Fibroblast of the aortic adventitia (primary cell): ENCODE results near the gene NINJ2. TPM values are rescaled to one million over a fixed set of nuclear protein-coding genes. Genes with fewer than 3 reads are reported as not detected.

ENCODE experiments used
- DNase-seq: peaks from one replicate; pipeline ENCODE4 v3.0.0-alpha.2; 2010; ENCODE audit warnings: low read depth
- H3K4me3 ChIP-seq: 2 replicates; pipeline ENCODE4 v1.5.1; 2011; ENCODE audit warnings: low read depth, mild to moderate bottlenecking, control low read depth, low read length, moderate library complexity
- CTCF ChIP-seq: IDR thresholded peaks from 2 replicates; pipeline ENCODE4 v1.5.1; 2011; ENCODE audit warnings: mild to moderate bottlenecking, low read length, control low read depth, inconsistent platforms; ENCODE audit not compliant: insufficient read depth
- total RNA-seq: library from RNA; depleted of rRNA; stranded (reverse); fragments of >200 nt; gene quantifications from 2 replicates; pipeline ENCODE4 v1.2.3, GENCODE V29; 2012; ENCODE audit warnings: low replicate concordance

NINJ2 gene
- total RNA-seq, 1 donor: 0.45 TPM

DNA sequence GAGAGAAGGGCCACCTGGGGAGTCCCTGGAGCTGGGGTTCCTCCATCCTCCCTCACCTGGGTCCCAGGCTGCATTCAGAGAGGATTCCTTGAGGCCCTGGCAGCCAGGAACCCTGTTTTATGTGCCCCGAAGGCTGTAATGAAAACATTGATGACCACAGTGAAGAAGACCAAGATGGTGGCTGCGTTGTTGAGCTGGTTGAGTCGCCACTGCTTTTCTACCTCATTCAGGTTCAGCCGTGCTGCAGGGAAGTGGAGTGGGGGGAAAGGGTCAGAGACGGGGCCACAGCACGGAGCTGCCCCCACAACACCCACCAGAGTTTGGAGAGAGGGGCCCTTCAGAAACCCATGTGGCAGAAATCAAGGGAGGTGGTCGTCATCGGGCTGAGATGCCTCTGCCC lies 98.1 kb downstream of the NINJ2 start:
- TF ChIP-seq CTCF: no peak
- no peak overlapping the region for H3K4me3 ChIP-seq
- no peak for DNase-seq

DNA sequence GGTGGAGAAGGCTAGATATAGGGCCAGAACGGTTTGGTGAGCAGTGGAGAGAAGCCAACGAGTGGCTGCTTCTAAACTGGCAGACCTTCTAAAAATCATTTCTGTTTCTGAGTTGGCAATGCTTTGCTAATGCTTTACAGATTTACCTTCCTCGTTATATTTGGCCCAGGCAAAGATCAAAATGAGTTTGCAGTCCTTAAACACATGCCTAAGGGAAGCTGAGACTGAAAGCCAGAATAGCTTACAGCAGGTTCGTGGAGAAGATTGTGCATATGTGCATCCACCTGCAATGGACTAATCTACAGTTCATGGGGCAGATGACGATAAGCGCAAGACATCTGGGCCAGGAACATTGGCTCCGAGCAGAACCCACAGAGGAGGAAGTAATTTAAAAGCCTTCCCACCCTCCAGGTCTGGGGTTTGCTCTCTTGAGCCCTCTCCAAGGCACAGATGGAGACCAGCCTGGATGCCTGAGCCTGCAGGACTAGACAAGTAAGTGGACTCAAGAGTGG lies 99.4 kb downstream of the NINJ2 start:
- DNase-seq: peak; percentile 47
- TF ChIP-seq CTCF: no peak

DNA sequence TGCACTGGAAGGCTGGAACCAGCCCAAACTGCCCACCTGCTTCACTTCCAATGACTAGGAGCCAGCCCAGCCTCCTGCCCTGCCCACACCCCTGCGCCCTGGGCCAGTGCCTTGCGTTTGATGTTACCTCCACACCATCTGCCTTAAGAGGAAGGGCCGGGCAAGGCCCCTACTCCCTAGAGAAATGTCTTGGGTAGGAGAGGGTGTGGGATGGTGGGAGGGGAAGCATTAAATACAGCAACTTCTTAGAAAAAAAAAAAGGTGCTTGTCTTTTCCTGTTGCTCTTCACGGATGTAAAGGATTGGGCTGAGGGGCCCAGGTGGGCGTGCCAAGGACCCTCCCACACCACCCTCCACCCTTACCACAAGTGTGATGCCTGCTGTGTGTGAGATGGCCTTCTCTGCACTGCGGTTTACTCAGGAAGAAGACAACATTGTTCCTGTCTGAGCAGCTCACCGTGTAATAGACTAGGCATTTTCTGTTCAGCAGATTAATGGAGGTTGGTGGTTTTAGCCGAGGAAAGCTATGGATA lies 99.9 kb downstream of the NINJ2 start:
- H3K4me3 ChIP-seq: no peak overlapping the region
- no peak for DNase-seq
- no peak for TF ChIP-seq CTCF

More for the DNA sequence above, 99.4 kb downstream of the NINJ2 start:
- no peak overlapping the region for H3K4me3 ChIP-seq

GRCh38 chr12:562634-563033 lies 100.6 kb downstream of the NINJ2 start:
- DNase-seq: no peak
- no peak for TF ChIP-seq CTCF
- H3K4me3 ChIP-seq: no peak overlapping the region

DNA sequence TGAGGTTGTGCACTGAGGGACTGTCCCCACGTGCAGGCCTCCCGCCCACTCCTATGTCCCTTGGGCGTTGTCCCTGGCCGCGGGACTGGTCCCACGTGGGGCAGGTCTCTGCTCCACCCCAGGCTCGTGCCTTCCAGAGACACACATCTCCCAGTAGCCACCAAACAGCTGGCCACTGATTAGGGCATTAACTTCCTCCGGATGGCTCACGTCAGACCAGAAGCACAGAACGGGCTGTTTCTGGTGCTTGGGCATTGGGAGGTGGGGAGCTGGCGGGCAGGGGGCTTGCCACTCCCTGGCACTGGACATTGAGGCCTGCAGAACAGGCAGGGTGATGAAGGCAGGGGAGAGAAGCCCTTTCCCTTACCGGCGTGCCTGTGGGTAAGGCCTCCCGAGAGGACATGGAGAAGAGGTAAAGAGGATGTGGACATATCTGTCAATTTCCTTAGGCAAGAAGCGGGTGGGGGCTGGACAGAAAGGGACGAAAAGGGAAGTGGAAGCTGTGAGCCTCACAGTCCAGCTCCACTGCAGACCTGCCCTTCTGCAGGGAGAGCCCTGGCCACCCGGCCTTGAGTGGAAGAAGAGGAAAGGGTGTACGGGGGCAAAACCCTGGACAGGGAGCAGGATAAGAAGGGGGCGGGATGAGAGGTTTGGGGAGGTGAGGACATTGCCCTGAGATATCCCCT lies 101.2 kb downstream of the NINJ2 start:
- no peak overlapping the region for H3K4me3 ChIP-seq
- no peak for TF ChIP-seq CTCF
- DNase-seq: no peak

DNA sequence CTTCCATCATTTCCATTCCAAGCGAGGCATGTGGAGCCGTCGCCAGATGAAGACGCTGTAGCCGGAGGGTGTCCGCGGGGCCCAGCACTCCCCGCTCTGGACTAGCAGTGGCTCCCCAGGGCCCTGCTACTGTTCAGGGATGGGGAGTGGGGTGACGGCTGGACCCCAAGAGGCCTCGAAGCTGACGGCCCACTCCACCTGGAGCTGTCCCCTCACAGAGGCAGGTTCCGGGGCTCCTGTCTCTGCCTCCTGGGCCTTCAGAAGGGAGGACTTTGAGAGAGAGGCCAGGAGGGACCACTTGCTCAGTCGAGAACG lies 101.9 kb downstream of the NINJ2 start:
- DNase-seq: no peak
- TF ChIP-seq CTCF: no peak
- H3K4me3 ChIP-seq: no peak overlapping the region
